ENCODE data around the gene DOCK6. TPM values are rescaled to one million over a fixed set of nuclear protein-coding genes. Genes with fewer than 3 reads are reported as not detected.

Gene DOCK6
- total and polyA plus RNA-seq, 2 of the 13 experiments (the other 11 are each of a cell fraction or from before 2014, with no cell fraction given) = 5.4 to 38.1 TPM

DNA sequence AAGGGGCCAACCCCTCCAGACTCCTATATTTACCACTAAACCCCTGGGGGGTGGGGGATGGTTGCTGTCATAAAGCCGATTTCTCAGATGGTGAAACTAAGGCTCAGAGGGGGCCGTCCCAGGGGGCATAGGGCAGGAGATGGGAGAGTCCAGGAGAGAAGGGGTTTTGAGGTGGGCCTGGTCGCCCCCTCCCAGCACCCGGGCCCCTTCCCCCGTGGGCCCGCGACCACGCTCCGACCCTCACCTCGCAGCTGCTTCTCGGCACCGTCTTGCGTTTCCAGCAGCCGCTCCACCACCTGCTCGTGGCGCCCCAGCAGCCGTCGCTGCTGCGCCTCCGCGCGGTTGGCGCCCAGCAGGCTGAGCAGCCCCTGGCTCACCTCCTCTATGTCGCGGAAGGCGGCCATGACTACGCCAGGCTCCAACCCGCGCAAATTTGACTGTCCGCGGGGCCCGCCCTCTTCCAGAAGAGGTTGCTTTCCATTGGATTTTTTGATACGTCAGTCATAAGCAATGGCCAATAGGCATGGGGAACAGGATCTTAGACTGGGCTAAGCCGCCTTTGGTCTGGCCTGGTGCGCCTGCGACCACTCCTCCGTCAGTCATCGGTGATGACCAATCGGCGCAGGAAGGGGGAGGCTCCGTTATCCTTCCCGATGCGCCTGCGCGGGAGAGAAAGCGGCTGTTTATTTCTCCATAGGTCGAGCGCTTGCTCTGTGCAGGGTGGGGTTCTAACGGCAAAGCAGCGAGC lies 106.8 kb downstream of the DOCK6 start, which contains the start of gene SPC24 (continued):
- no peak for TF ChIP-seq NKX3-1 (CRISPR knock-in tag; IDR thresholded peaks at IDR 0.05)
- no peak for TF ChIP-seq JARID2 (CRISPR knock-in tag; IDR thresholded peaks at IDR 0.05; ENCODE audit: insufficient replicate concordance)
- TF ChIP-seq, protein P1, sequence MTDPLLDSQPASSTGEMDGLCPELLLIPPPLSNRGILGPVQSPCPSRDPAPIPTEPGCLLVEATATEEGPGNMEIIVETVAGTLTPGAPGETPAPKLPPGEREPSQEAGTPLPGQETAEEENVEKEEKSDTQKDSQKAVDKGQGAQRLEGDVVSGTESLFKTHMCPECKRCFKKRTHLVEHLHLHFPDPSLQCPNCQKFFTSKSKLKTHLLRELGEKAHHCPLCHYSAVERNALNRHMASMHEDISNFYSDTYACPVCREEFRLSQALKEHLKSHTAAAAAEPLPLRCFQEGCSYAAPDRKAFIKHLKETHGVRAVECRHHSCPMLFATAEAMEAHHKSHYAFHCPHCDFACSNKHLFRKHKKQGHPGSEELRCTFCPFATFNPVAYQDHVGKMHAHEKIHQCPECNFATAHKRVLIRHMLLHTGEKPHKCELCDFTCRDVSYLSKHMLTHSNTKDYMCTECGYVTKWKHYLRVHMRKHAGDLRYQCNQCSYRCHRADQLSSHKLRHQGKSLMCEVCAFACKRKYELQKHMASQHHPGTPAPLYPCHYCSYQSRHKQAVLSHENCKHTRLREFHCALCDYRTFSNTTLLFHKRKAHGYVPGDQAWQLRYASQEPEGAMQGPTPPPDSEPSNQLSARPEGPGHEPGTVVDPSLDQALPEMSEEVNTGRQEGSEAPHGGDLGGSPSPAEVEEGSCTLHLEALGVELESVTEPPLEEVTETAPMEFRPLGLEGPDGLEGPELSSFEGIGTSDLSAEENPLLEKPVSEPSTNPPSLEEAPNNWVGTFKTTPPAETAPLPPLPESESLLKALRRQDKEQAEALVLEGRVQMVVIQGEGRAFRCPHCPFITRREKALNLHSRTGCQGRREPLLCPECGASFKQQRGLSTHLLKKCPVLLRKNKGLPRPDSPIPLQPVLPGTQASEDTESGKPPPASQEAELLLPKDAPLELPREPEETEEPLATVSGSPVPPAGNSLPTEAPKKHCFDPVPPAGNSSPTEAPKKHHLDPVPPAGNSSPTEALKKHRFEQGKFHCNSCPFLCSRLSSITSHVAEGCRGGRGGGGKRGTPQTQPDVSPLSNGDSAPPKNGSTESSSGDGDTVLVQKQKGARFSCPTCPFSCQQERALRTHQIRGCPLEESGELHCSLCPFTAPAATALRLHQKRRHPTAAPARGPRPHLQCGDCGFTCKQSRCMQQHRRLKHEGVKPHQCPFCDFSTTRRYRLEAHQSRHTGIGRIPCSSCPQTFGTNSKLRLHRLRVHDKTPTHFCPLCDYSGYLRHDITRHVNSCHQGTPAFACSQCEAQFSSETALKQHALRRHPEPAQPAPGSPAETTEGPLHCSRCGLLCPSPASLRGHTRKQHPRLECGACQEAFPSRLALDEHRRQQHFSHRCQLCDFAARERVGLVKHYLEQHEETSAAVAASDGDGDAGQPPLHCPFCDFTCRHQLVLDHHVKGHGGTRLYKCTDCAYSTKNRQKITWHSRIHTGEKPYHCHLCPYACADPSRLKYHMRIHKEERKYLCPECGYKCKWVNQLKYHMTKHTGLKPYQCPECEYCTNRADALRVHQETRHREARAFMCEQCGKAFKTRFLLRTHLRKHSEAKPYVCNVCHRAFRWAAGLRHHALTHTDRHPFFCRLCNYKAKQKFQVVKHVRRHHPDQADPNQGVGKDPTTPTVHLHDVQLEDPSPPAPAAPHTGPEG (CRISPR knock-in tag; IDR thresholded peaks at IDR 0.05) = peak; percentile 74
- no peak for TF ChIP-seq RFX5 (IDR thresholded peaks at IDR 0.05; ENCODE audit: low read depth, low read length)
- no peak for TF ChIP-seq MED1 (CRISPR knock-in tag; IDR thresholded peaks at IDR 0.05)
- peak; percentile 68; the same call in 1 of the 2 replicates for TF ChIP-seq TMF1 (CRISPR knock-in tag; IDR thresholded peaks at IDR 0.05; ENCODE audit: low read depth)
- TF ChIP-seq, protein P2, sequence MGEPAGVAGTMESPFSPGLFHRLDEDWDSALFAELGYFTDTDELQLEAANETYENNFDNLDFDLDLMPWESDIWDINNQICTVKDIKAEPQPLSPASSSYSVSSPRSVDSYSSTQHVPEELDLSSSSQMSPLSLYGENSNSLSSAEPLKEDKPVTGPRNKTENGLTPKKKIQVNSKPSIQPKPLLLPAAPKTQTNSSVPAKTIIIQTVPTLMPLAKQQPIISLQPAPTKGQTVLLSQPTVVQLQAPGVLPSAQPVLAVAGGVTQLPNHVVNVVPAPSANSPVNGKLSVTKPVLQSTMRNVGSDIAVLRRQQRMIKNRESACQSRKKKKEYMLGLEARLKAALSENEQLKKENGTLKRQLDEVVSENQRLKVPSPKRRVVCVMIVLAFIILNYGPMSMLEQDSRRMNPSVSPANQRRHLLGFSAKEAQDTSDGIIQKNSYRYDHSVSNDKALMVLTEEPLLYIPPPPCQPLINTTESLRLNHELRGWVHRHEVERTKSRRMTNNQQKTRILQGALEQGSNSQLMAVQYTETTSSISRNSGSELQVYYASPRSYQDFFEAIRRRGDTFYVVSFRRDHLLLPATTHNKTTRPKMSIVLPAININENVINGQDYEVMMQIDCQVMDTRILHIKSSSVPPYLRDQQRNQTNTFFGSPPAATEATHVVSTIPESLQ (CRISPR knock-in tag; conservative IDR thresholded peaks at IDR 0.05) = no peak
- no peak for TF ChIP-seq MBNL3 (CRISPR knock-in tag; conservative IDR thresholded peaks at IDR 0.05)
- TF ChIP-seq, protein P3, sequence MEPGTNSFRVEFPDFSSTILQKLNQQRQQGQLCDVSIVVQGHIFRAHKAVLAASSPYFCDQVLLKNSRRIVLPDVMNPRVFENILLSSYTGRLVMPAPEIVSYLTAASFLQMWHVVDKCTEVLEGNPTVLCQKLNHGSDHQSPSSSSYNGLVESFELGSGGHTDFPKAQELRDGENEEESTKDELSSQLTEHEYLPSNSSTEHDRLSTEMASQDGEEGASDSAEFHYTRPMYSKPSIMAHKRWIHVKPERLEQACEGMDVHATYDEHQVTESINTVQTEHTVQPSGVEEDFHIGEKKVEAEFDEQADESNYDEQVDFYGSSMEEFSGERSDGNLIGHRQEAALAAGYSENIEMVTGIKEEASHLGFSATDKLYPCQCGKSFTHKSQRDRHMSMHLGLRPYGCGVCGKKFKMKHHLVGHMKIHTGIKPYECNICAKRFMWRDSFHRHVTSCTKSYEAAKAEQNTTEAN (CRISPR knock-in tag; conservative IDR thresholded peaks at IDR 0.05) = no peak; the same call in 1 of the 2 replicates
- TF ChIP-seq PAWR (CRISPR knock-in tag; IDR thresholded peaks at IDR 0.05; ENCODE audit: borderline replicate concordance) = no peak
- no peak for TF ChIP-seq KLF13 (CRISPR knock-in tag; IDR thresholded peaks at IDR 0.05)
- no peak; the same call in 1 of the 2 replicates for TF ChIP-seq ZNF441 (CRISPR knock-in tag; IDR thresholded peaks at IDR 0.05; ENCODE audit: borderline replicate concordance)
- no peak for TF ChIP-seq ZNF598 (CRISPR knock-in tag; IDR thresholded peaks at IDR 0.05; ENCODE audit: borderline replicate concordance)
- peak; percentile 98 for TF ChIP-seq NFYC (CRISPR knock-in tag; IDR thresholded peaks at IDR 0.05)
- TF ChIP-seq, protein P4, sequence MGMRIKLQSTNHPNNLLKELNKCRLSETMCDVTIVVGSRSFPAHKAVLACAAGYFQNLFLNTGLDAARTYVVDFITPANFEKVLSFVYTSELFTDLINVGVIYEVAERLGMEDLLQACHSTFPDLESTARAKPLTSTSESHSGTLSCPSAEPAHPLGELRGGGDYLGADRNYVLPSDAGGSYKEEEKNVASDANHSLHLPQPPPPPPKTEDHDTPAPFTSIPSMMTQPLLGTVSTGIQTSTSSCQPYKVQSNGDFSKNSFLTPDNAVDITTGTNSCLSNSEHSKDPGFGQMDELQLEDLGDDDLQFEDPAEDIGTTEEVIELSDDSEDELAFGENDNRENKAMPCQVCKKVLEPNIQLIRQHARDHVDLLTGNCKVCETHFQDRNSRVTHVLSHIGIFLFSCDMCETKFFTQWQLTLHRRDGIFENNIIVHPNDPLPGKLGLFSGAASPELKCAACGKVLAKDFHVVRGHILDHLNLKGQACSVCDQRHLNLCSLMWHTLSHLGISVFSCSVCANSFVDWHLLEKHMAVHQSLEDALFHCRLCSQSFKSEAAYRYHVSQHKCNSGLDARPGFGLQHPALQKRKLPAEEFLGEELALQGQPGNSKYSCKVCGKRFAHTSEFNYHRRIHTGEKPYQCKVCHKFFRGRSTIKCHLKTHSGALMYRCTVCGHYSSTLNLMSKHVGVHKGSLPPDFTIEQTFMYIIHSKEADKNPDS (CRISPR knock-in tag; IDR thresholded peaks at IDR 0.05) = no peak
- TF ChIP-seq CBX2 (IDR thresholded peaks at IDR 0.05; ENCODE audit: low read depth, low read length) = no peak
- no peak for TF ChIP-seq CBX2 (CRISPR knock-in tag; IDR thresholded peaks at IDR 0.05; ENCODE audit: low read depth)

All from HepG2 (cell line).